HG03060 (cell line): Measurements from ENCODE around the gene SV2C.
A peak's percentile ranks its signal among the peaks of the same experiment; 100 is the strongest.
"Not testable (repeated sequence)": the region's sequence is repeated elsewhere in the genome, so short reads cannot be mapped to it uniquely, and the experiment has no call there.

Experiments
- ATAC-seq: cut with Tn5 transposase; IDR thresholded peaks from one replicate; pipeline ENCODE4 v1.9.1; 2021; ENCODE audit warnings: low read depth, moderate number of reproducible peaks; ENCODE audit not compliant: unreplicated experiment

The SV2C gene

GRCh38 chr5:76242155-76242554 is 159.0 kb downstream of the SV2C start:
- ATAC-seq: not testable (repeated sequence)

- no peak for ATAC-seq
Observed at GRCh38 chr5:76245590-76245989, 162.4 kb downstream of the SV2C start.

GRCh38 chr5:76249621-76250020 is 166.4 kb downstream of the SV2C start:
- no peak for ATAC-seq

- ATAC-seq: no peak
Observed at GRCh38 chr5:76250463-76250862, 167.3 kb downstream of the SV2C start.

- no peak for ATAC-seq
Observed at GRCh38 chr5:76251656-76252055, 168.5 kb downstream of the SV2C start.

- no peak for ATAC-seq
Observed at GRCh38 chr5:76252437-76252836, 169.3 kb downstream of the SV2C start.

- ATAC-seq: peak; percentile 55
Observed at GRCh38 chr5:76256116-76256889, 173.1 kb downstream of the SV2C start.

GRCh38 chr5:76257225-76257833 is 174.1 kb downstream of the SV2C start:
- no peak for ATAC-seq

GRCh38 chr5:76257897-76258296 is 174.7 kb downstream of the SV2C start:
- ATAC-seq: no peak

- ATAC-seq: no peak
Observed at GRCh38 chr5:76264681-76265080, 181.5 kb downstream of the SV2C start.

- no peak for ATAC-seq
Observed at GRCh38 chr5:76269259-76269931, 186.2 kb downstream of the SV2C start.

- ATAC-seq: no peak
Observed at GRCh38 chr5:76269932-76270610, 186.9 kb downstream of the SV2C start.

- ATAC-seq: no peak
Observed at GRCh38 chr5:76271836-76272235, 188.7 kb downstream of the SV2C start.

GRCh38 chr5:76273206-76273885 is 190.2 kb downstream of the SV2C start:
- ATAC-seq: no peak

GRCh38 chr5:76274571-76274970 is 191.4 kb downstream of the SV2C start:
- ATAC-seq: no peak

GRCh38 chr5:76277736-76278135 is 194.6 kb downstream of the SV2C start:
- no peak for ATAC-seq

- no peak for ATAC-seq
Observed at GRCh38 chr5:76278261-76278789, 195.1 kb downstream of the SV2C start.

GRCh38 chr5:76280494-76280893 is 197.3 kb downstream of the SV2C start:
- ATAC-seq: no peak

- no peak for ATAC-seq
Observed at GRCh38 chr5:76283670-76284069, 200.5 kb downstream of the SV2C start.

- no peak for ATAC-seq
Observed at GRCh38 chr5:76289692-76290091, 206.5 kb downstream of the SV2C start.
